Measurements from ENCODE around the gene HTRA2. TPM values are rescaled to one million over a fixed set of nuclear protein-coding genes. Genes with fewer than 3 reads are reported as not detected.
A peak's percentile ranks its signal among the peaks of the same experiment; 100 is the strongest.

The HTRA2 gene
- total RNA-seq, 1 experiment from 2014 or later = 24.9 TPM

DNA sequence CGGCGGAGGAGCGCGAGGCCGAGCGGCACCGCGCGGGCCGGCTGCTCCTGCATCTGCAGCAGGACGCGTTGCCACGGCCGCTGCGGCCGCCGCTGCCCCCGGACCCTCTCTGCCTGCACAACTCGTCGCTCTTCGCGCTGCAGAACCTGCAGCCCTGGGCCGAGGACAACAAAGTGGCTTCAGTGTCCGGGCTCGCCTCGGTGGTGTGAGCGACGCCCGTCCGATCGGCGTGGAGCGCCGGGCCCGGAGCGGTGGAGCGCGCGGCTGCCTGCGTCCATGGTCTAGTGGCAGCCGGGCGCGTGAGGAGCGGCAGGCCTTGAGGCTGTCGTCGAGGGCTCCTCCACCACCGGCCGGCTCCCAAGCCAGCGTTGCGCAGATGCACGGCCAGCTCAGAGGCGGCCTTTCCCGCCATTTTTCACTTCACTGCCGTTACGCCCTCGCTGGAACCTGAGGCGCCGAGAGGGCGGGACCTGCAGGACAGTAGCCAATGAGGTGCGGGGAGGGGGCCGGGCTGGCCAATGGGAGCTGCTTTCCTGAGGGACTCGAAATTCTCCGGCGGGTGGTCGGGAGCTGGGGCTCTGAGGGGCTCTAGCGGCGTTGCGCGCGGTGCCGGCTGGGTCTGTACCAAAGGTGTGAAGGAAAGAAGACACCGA, 13.6 kb upstream of the HTRA2 start:
- TF ChIP-seq, protein P1, sequence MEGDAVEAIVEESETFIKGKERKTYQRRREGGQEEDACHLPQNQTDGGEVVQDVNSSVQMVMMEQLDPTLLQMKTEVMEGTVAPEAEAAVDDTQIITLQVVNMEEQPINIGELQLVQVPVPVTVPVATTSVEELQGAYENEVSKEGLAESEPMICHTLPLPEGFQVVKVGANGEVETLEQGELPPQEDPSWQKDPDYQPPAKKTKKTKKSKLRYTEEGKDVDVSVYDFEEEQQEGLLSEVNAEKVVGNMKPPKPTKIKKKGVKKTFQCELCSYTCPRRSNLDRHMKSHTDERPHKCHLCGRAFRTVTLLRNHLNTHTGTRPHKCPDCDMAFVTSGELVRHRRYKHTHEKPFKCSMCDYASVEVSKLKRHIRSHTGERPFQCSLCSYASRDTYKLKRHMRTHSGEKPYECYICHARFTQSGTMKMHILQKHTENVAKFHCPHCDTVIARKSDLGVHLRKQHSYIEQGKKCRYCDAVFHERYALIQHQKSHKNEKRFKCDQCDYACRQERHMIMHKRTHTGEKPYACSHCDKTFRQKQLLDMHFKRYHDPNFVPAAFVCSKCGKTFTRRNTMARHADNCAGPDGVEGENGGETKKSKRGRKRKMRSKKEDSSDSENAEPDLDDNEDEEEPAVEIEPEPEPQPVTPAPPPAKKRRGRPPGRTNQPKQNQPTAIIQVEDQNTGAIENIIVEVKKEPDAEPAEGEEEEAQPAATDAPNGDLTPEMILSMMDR (conservative IDR thresholded peaks at IDR 0.05) = no peak

More for the DNA sequence above, 13.6 kb upstream of the HTRA2 start:
- H3K23ac ChIP-seq (ENCODE audit: insufficient read length, low read depth, low read length) = no peak overlapping the region
- no peaks in the 10 kb centered on the region for H4K20me1 ChIP-seq (ENCODE audit: control insufficient read depth, insufficient read depth, insufficient read length)
- H3K4me2 ChIP-seq (ENCODE audit: insufficient read depth, insufficient read length, low read length) = peak overlapping the region; percentile 49
- Mint-ChIP-seq H3K4me1 (peaks cover 12 to 14% of the 10 kb centered on the region in 2 experiments), H3K36me3 (ENCODE audit: insufficient read depth in 1 of 3, low read depth in 3 of 3) (peaks cover 5 to 8% (median 6%) of the 10 kb centered on the region in 3 experiments; a peak in 6 of 7 replicates), H3K27me3 (ENCODE audit: low read depth) (peaks cover 98% of the 10 kb centered on the region), H3K27ac (no peak overlapping the region), H3K9me3 (peaks cover 13 to 17% of the 10 kb centered on the region in 2 experiments), H3K4me3 (peak overlapping the region; percentile 1 to 30; a peak in 1 of 5 replicates)
- H2BK5ac ChIP-seq (ENCODE audit: insufficient read length, low read length) = no peak overlapping the region
- H3K9me3 ChIP-seq (ENCODE audit: control insufficient read depth, low read depth, low read length) = no peaks in the 10 kb centered on the region
- no peak overlapping the region for H2AK5ac ChIP-seq (ENCODE audit: insufficient read length, low read length)
- DNase-seq = peak; percentile 93
- no peak overlapping the region for H2AFZ ChIP-seq (ENCODE audit: low read length)
- H3K27me3 ChIP-seq (ENCODE audit: insufficient read depth, low read length) = peaks cover 82% of the 10 kb centered on the region
- H3K79me1 ChIP-seq (ENCODE audit: insufficient read depth, low read depth, low read length, poor library complexity, severe bottlenecking) = no peaks in the 10 kb centered on the region
- H3K27ac ChIP-seq (ENCODE audit: insufficient read length, low read depth, low read length) = no peak overlapping the region
- no peak overlapping the region; the same call in 1 of the 2 replicates for H2BK15ac ChIP-seq (ENCODE audit: low read depth, low read length)
- no peak overlapping the region for H4K8ac ChIP-seq (replicated peaks; ENCODE audit: insufficient read length, low read depth, low read length)
- no CpG with 5 or more reads among the region's 72 CpGs for WGBS (ENCODE audit: extremely low coverage, insufficient read length, low lambda C conversion rate)
- H2BK20ac ChIP-seq (ENCODE audit: low read depth, low read length, poor library complexity, severe bottlenecking) = no peak overlapping the region
- no peaks in the 10 kb centered on the region for H3K79me2 ChIP-seq (ENCODE audit: insufficient read depth, low read length)
- no peaks in the 10 kb centered on the region for H3K4me1 ChIP-seq (ENCODE audit: insufficient read depth, low read length)
- H3K9ac ChIP-seq (ENCODE audit: extremely low read depth, insufficient read length, low read length) = no peak overlapping the region
- H4K91ac ChIP-seq (ENCODE audit: insufficient read length, low read depth, low read length) = no peak overlapping the region
- peak overlapping the region; percentile 53 for H3K18ac ChIP-seq (ENCODE audit: insufficient read length, low read depth, low read length)
- H3K14ac ChIP-seq (ENCODE audit: insufficient read depth, low read length) = no peak overlapping the region; the same call in 1 of the 2 replicates
- no peak overlapping the region for H4K5ac ChIP-seq (ENCODE audit: insufficient read length, low read depth, low read length)
- no peak overlapping the region for H3T11ph ChIP-seq (ENCODE audit: low read length)
- H3K4ac ChIP-seq (ENCODE audit: low read depth, low read length) = no peak overlapping the region
- no peak overlapping the region for H2BK12ac ChIP-seq (ENCODE audit: insufficient read length, low read depth, low read length)
- H3K56ac ChIP-seq (ENCODE audit: insufficient read length, low read depth, low read length) = no peak overlapping the region
- H3K23me2 ChIP-seq (ENCODE audit: insufficient read length, low read depth, low read length, poor library complexity, severe bottlenecking) = peaks cover 19% of the 10 kb centered on the region
- no peak overlapping the region for H2BK120ac ChIP-seq (ENCODE audit: low read depth, low read length, poor library complexity, severe bottlenecking)
